Adrenal gland (tissue), 5 donors: ENCODE results near the gene LILRA2.

Source experiments
- POLR2A ChIP-seq, 2 donors: fragments of 450-650 bp; IDR thresholded peaks; one replicate each; pipeline ENCODE4 v1.6.1; 2017; ENCODE audit warnings: antibody characterized with exemption in 2 of 2, mild to moderate bottlenecking in 2 of 2, moderate library complexity in 1 of 2
- TF ChIP-seq, protein P1 (sequence below), 6 experiments: fragments of 450-650 bp in 4 of 6; fragments of 200-600 bp in 2 of 6; sonication (generic) in 1 of 6; IDR thresholded peaks; 1 replicate in 5 of 6; 2 replicates in 1 of 6; pipeline versions ENCODE4 v1.5.1 to v1.8.0; 2016 to 2021; ENCODE audit warnings: antibody characterized with exemption in 6 of 6, mild to moderate bottlenecking in 2 of 6, moderate library complexity in 1 of 6
- donor health status: DM: no; HTN: no; CAD: no.

GRCh38 chr19:54556194-54556593, 17.4 kb upstream of the LILRA2 start:
- TF ChIP-seq, protein P1, sequence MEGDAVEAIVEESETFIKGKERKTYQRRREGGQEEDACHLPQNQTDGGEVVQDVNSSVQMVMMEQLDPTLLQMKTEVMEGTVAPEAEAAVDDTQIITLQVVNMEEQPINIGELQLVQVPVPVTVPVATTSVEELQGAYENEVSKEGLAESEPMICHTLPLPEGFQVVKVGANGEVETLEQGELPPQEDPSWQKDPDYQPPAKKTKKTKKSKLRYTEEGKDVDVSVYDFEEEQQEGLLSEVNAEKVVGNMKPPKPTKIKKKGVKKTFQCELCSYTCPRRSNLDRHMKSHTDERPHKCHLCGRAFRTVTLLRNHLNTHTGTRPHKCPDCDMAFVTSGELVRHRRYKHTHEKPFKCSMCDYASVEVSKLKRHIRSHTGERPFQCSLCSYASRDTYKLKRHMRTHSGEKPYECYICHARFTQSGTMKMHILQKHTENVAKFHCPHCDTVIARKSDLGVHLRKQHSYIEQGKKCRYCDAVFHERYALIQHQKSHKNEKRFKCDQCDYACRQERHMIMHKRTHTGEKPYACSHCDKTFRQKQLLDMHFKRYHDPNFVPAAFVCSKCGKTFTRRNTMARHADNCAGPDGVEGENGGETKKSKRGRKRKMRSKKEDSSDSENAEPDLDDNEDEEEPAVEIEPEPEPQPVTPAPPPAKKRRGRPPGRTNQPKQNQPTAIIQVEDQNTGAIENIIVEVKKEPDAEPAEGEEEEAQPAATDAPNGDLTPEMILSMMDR (IDR thresholded peaks at IDR 0.05), result no peak
- TF ChIP-seq POLR2A (IDR thresholded peaks at IDR 0.05), result no peak
